Osteoblast (primary cell): ENCODE measurements around the gene CPED1. TPM values are rescaled to one million over a fixed set of nuclear protein-coding genes. Genes with fewer than 3 reads are reported as not detected.

Experiments
- DNase-seq: peaks from one replicate; pipeline ENCODE4 v3.0.0; 2011; ENCODE audit warnings: low spot score, mixed read lengths; ENCODE audit not compliant: insufficient read length; ENCODE audit errors: missing footprints
- H2AFZ ChIP-seq: 2 replicates; pipeline ENCODE4 v1.6.0; 2011; ENCODE audit warnings: mild to moderate bottlenecking, low read length
- H3K27ac ChIP-seq: 2 replicates; pipeline ENCODE4 v1.5.1; 2011; ENCODE audit warnings: mild to moderate bottlenecking, low read depth, low read length, moderate library complexity
- H3K27me3 ChIP-seq: 2 replicates; pipeline ENCODE4 v1.6.0; 2012; ENCODE audit warnings: mild to moderate bottlenecking, control low read depth, inconsistent platforms, low read length, moderate library complexity; ENCODE audit not compliant: insufficient read depth
- H3K36me3 ChIP-seq: 2 replicates; pipeline ENCODE4 v1.5.1; 2011; ENCODE audit warnings: mild to moderate bottlenecking, low read length, control low read depth, moderate library complexity; ENCODE audit not compliant: insufficient read depth
- H3K4me1 ChIP-seq: 2 replicates; pipeline ENCODE4 v1.5.1; 2011; ENCODE audit warnings: mild to moderate bottlenecking, low read length, control low read depth, moderate library complexity; ENCODE audit not compliant: insufficient read depth
- H3K4me2 ChIP-seq: 2 replicates; pipeline ENCODE4 v1.6.0; 2011; ENCODE audit warnings: mild to moderate bottlenecking, low read length; ENCODE audit not compliant: insufficient read depth
- H3K4me3 ChIP-seq: fragments of 200-600 bp; sonication (generic); 3 replicates; pipeline ENCODE4 v1.5.1; 2012; ENCODE audit warnings: mild to moderate bottlenecking, low read length, inconsistent platforms; ENCODE audit not compliant: insufficient read depth
- H3K79me2 ChIP-seq: 2 replicates; pipeline ENCODE4 v1.6.0; 2012; ENCODE audit warnings: mild to moderate bottlenecking, low read length, control low read depth, inconsistent platforms; ENCODE audit not compliant: insufficient read depth
- H3K9me3 ChIP-seq: 2 replicates; pipeline ENCODE4 v1.5.1; 2011; ENCODE audit warnings: low read depth, low read length, control low read depth
- H4K20me1 ChIP-seq: 2 replicates; pipeline ENCODE4 v1.6.0; 2012; ENCODE audit warnings: mild to moderate bottlenecking, low read length, control low read depth; ENCODE audit not compliant: insufficient read depth
- total RNA-seq: library from RNA; depleted of rRNA; stranded (reverse); fragments of >200 nt; gene quantifications from 2 replicates; pipeline ENCODE4 v1.2.3, GENCODE V29; 2012
- TF ChIP-seq, protein P1 (sequence below): IDR thresholded peaks from 2 replicates; pipeline ENCODE4 v1.5.1; 2011; ENCODE audit warnings: mild to moderate bottlenecking, low read depth, low read length, moderate library complexity; ENCODE audit errors: extremely low read depth

Gene CPED1
- total RNA-seq, 1 donor, result 30.8 TPM

DNA sequence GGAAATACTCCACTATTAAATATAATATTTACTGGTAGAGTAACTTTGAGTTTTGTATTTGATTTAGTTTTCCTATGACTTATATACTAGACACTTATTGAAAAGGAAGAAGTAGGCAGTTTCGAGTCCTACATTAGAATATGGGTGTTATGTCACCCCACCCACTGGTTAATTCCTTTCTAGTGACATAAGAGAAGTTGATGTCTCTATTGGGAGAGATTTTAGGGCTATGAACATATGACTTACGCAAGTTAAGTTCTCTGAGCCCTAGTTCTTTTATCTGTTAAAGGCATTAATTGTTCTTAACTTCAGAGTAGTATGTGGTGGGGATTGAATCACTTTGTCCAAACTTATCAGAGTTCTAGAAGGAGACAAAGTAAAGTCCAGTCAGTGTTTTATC is 30.5 kb downstream of the CPED1 start:
- H3K79me2 ChIP-seq, result peaks cover 8% of the 10 kb centered on the region
- peaks cover 51% of the 10 kb centered on the region for H3K4me1 ChIP-seq
- TF ChIP-seq, protein P1, sequence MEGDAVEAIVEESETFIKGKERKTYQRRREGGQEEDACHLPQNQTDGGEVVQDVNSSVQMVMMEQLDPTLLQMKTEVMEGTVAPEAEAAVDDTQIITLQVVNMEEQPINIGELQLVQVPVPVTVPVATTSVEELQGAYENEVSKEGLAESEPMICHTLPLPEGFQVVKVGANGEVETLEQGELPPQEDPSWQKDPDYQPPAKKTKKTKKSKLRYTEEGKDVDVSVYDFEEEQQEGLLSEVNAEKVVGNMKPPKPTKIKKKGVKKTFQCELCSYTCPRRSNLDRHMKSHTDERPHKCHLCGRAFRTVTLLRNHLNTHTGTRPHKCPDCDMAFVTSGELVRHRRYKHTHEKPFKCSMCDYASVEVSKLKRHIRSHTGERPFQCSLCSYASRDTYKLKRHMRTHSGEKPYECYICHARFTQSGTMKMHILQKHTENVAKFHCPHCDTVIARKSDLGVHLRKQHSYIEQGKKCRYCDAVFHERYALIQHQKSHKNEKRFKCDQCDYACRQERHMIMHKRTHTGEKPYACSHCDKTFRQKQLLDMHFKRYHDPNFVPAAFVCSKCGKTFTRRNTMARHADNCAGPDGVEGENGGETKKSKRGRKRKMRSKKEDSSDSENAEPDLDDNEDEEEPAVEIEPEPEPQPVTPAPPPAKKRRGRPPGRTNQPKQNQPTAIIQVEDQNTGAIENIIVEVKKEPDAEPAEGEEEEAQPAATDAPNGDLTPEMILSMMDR, result no peak
- H2AFZ ChIP-seq, result no peak overlapping the region
- H3K4me2 ChIP-seq, result peak overlapping the region; percentile 0
- no peaks in the 10 kb centered on the region for H3K36me3 ChIP-seq
- H4K20me1 ChIP-seq, result no peaks in the 10 kb centered on the region
- H3K27ac ChIP-seq, result peak overlapping the region; percentile 71
- no peaks in the 10 kb centered on the region for H3K27me3 ChIP-seq
- no peak overlapping the region for H3K4me3 ChIP-seq
- no peak for DNase-seq
- H3K9me3 ChIP-seq, result no peaks in the 10 kb centered on the region

DNA sequence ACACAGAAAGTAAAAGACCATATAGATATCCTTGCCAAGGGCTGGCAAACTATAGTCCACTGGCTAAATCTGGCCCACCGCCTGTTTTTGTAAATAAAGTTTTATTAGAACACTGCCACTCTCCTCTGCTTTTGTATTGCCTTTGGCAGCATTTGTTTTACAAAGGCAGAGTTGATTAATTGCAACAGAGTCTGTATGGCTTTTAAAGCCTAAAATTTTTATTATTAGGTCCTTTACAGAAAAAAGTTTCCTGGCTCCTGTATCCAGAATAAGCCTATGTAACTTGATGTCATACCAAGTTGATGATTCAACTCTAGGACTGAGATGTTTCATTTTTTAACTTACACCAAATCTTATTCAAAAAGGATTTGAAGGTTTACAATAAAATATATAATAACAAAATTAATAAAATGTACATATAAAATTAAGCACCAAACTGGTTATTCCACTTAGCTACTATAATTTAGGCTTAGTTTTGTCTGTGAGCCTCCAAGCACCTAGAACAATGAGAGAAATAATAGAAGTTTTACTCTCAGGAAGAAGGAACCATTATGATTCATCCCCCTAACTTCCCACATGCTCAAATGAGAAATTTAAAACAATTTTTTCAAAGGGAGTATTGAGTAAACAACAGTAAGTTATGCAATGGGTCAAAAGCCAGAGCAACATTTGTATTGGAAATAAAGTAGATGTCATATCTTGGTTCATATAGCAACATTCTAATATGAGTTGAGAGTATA is 31.9 kb downstream of the CPED1 start:
- peaks cover 57% of the 10 kb centered on the region for H3K4me1 ChIP-seq
- no peak for DNase-seq
- peak overlapping the region; percentile 38 for H3K4me2 ChIP-seq

DNA sequence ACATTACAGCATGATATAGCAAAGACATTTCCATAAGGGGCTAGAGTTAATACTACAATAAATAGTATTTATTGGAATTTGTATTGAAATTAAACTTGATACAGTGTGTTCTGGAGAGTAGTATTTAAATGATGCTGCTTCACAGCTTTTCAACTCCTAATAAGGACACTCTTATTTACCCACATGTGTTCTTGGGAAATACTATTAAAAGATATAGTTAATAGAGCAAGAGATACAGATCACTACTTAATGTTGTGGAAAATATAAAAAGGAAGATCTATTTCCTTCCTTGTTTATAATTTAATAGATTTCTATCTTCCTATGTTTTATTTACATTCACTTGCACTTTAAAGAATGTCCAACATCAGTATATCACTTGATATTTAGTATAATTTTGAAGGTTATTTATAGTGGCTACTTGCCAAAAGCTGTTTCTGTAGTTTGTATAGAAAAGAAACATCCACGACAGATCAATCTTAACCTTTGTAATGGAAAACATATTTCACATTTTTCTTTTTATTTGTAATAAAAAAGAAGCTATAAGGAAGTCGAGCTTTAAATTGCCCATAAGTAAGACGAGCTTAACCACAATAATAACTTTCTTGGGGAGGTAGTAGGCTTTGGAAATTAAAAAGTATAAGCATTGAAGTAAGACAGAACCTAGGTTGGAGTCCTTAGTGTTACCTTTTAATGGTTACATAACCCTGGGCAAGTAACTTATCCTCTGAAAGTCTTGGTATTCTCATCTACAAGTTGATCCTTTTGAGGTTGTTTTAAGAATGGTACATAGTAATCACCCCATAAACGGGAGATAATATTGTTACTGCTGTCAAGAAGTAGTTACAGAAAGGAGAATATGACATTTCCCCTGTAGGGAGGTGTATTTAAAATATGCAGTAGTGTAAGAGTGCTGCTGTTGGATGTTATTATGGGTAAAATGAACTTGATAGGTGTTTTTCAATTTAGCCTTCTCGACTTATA is 32.8 kb downstream of the CPED1 start:
- TF ChIP-seq, protein P1, result no peak
- Histone ChIP-seq H3K27ac (peak overlapping the region; percentile 71), H3K79me2 (peaks cover 10% of the 10 kb centered on the region), H3K4me2 (peak overlapping the region; percentile 38), H2AFZ (no peak overlapping the region), H3K27me3 (no peaks in the 10 kb centered on the region), H4K20me1 (no peaks in the 10 kb centered on the region), H3K4me1 (peaks cover 56% of the 10 kb centered on the region), H3K4me3 (no peak overlapping the region), H3K36me3 (no peaks in the 10 kb centered on the region), H3K9me3 (no peaks in the 10 kb centered on the region)
- DNase-seq, result no peak

More for the DNA sequence above, 31.9 kb downstream of the CPED1 start:
- Histone ChIP-seq H3K4me3 (no peak overlapping the region), H3K36me3 (no peaks in the 10 kb centered on the region), H3K27me3 (no peaks in the 10 kb centered on the region), H3K79me2 (peaks cover 8% of the 10 kb centered on the region), H4K20me1 (no peaks in the 10 kb centered on the region), H3K9me3 (no peaks in the 10 kb centered on the region), H2AFZ (no peak overlapping the region), H3K27ac (peak overlapping the region; percentile 71)
- TF ChIP-seq, protein P1, result no peak

DNA sequence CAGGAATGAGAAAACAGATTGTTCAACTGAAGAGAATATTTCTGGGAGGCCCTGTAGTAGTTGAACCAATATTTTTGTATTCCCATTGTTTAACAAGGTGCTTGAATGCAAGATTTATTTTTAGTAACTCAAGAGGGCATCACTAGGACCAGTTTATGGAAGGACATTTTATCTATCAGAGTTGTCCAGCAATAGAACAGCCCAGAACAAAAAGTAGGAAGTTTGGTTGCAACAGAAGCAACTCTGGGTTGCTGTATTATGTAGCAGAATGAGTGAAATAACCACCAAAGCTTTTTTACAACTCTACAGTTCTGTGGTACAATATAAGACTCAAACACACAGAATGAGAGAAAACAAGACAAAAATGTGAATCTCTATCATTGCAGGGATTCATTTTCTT is 34.7 kb downstream of the CPED1 start:
- H2AFZ ChIP-seq, result no peak overlapping the region
- peaks cover 43% of the 10 kb centered on the region for H3K4me1 ChIP-seq
- no peaks in the 10 kb centered on the region for H4K20me1 ChIP-seq
- H3K27me3 ChIP-seq, result no peaks in the 10 kb centered on the region
- peaks cover 10% of the 10 kb centered on the region for H3K79me2 ChIP-seq
- TF ChIP-seq, protein P1, result no peak
- no peak overlapping the region for H3K4me3 ChIP-seq
- no peaks in the 10 kb centered on the region for H3K36me3 ChIP-seq
- H3K27ac ChIP-seq, result no peak overlapping the region
- H3K4me2 ChIP-seq, result no peak overlapping the region
- DNase-seq, result no peak
- no peaks in the 10 kb centered on the region for H3K9me3 ChIP-seq
